ENCODE measurements around the gene HJV.

DNA sequence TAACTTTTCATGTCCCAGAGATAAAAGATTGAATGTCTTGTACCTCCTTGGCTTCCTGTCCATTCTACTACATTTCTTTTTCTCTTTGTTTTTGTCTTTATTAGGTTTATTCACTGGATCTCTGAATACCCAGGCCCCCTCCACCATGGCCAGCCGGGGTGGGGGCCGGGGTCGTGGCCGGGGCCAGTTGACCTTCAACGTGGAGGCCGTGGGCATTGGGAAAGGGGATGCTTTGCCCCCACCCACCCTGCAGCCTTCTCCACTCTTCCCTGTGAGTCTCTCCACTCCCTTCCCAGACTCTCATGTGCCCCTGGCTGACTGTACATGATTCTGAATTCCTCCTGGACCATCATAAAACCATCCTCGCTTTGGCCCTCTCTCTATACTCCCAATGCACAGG, 46.8 kb downstream of the HJV start:
- TF ChIP-seq, protein P1, sequence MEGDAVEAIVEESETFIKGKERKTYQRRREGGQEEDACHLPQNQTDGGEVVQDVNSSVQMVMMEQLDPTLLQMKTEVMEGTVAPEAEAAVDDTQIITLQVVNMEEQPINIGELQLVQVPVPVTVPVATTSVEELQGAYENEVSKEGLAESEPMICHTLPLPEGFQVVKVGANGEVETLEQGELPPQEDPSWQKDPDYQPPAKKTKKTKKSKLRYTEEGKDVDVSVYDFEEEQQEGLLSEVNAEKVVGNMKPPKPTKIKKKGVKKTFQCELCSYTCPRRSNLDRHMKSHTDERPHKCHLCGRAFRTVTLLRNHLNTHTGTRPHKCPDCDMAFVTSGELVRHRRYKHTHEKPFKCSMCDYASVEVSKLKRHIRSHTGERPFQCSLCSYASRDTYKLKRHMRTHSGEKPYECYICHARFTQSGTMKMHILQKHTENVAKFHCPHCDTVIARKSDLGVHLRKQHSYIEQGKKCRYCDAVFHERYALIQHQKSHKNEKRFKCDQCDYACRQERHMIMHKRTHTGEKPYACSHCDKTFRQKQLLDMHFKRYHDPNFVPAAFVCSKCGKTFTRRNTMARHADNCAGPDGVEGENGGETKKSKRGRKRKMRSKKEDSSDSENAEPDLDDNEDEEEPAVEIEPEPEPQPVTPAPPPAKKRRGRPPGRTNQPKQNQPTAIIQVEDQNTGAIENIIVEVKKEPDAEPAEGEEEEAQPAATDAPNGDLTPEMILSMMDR (IDR thresholded peaks at IDR 0.05): no peak
- no peak for TF ChIP-seq ZFX (IDR thresholded peaks at IDR 0.05; ENCODE audit: borderline replicate concordance)
